K562 (cell line): ENCODE data around the gene TRIM25. TPM values are rescaled to one million over a fixed set of nuclear protein-coding genes. Genes with fewer than 3 reads are reported as not detected.

Source experiments
- ADNP ChIP-seq: fragments of 200-800 bp; sonication (Bioruptor generic); IDR thresholded peaks from 2 replicates; pipeline ENCODE4 v1.6.1; 2016; ENCODE audit warnings: missing genetic modification characterization, missing compliant biosample characterization
- ARID2 ChIP-seq: fragments of 450-650 bp; IDR thresholded peaks from 2 replicates; pipeline ENCODE4 v1.6.1; 2017; ENCODE audit warnings: antibody characterized with exemption, mild to moderate bottlenecking
- CEBPG ChIP-seq, 3 experiments: fragments of 200-800 bp in 1 of 3; sonication (Bioruptor generic) in 1 of 3; sonication (generic) in 1 of 3; formaldehyde crosslinking in 1 of 3; IDR thresholded peaks in 2 of 3; conservative IDR thresholded peaks in 1 of 3; 2 replicates each; pipeline versions ENCODE4 v1.6.1 to v1.8.0; 2016 to 2022; ENCODE audit warnings: missing compliant biosample characterization in 2 of 3, missing genetic modification characterization in 2 of 3, mild to moderate bottlenecking in 1 of 3, missing genetic modification reagents in 1 of 3
- CHD2 ChIP-seq: IDR thresholded peaks from 2 replicates; pipeline ENCODE4 v1.6.1; 2011; ENCODE audit warnings: low read depth, low read length
- GABPB1 ChIP-seq: sonication (generic); formaldehyde crosslinking; IDR thresholded peaks from 2 replicates; pipeline ENCODE4 v1.8.0; 2022; ENCODE audit warnings: mild to moderate bottlenecking, missing genetic modification reagents
- GATAD2A ChIP-seq: fragments of 450-650 bp; IDR thresholded peaks from 2 replicates; pipeline ENCODE4 v1.6.1; 2017
- HDAC8 ChIP-seq: fragments of 450-650 bp; IDR thresholded peaks from 2 replicates; pipeline ENCODE4 v1.6.1; 2016; ENCODE audit warnings: mild to moderate bottlenecking, missing genetic modification characterization, moderate library complexity, missing compliant biosample characterization
- JUNB ChIP-seq: fragments of 450-650 bp; formaldehyde crosslinking; conservative IDR thresholded peaks from 2 replicates; pipeline ENCODE4 v1.4.0; 2020; ENCODE audit warnings: mild to moderate bottlenecking
- KAT8 ChIP-seq: fragments of 450-650 bp; IDR thresholded peaks from 2 replicates; pipeline ENCODE4 v1.6.1; 2016; ENCODE audit warnings: low read depth, mild to moderate bottlenecking
- KDM2B ChIP-seq: fragments of 250-450 bp; sonication (Bioruptor Pico); IDR thresholded peaks from 2 replicates; pipeline ENCODE4 v1.8.0; 2021; ENCODE audit warnings: mild to moderate bottlenecking, moderate library complexity
- NELFE ChIP-seq: IDR thresholded peaks from 2 replicates; pipeline ENCODE4 v1.6.1; 2011; ENCODE audit warnings: mild to moderate bottlenecking; ENCODE audit not compliant: insufficient read depth, insufficient read length
- PHTF2 ChIP-seq: fragments of 250-450 bp; sonication (Bioruptor Pico); IDR thresholded peaks from 2 replicates; pipeline ENCODE4 v1.5.0; 2021; ENCODE audit warnings: mild to moderate bottlenecking
- PML ChIP-seq: IDR thresholded peaks from 2 replicates; pipeline ENCODE4 v1.6.1; 2012; ENCODE audit warnings: low read length, inconsistent platforms
- SAFB2 ChIP-seq: fragments of 200-400 bp; formaldehyde crosslinking; IDR thresholded peaks from 2 replicates; pipeline ENCODE4 v1.6.1; 2018; ENCODE audit warnings: borderline replicate concordance, low read length, low read depth, moderate library complexity; ENCODE audit not compliant: severe bottlenecking
- SMC3 ChIP-seq: conservative IDR thresholded peaks from 2 replicates; pipeline ENCODE4 v1.6.1; 2011; ENCODE audit warnings: low read depth, low read length, improper control_type of control experiment; ENCODE audit not compliant: insufficient read depth
- XRCC4 ChIP-seq: IDR thresholded peaks from one replicate; pipeline ENCODE4 v1.6.1; 2011; ENCODE audit not compliant: insufficient read depth, insufficient read length; ENCODE audit errors: extremely low read depth
- ZKSCAN3 ChIP-seq: fragments of 250-450 bp; sonication (Bioruptor Pico); IDR thresholded peaks from 2 replicates; pipeline ENCODE4 v1.4.0; 2020
- ZNF41 ChIP-seq: fragments of 250-450 bp; sonication (Bioruptor Pico); conservative IDR thresholded peaks from 2 replicates; pipeline ENCODE4 v1.4.0; 2020; ENCODE audit warnings: mild to moderate bottlenecking
- ZNF785 ChIP-seq: fragments of 250-450 bp; sonication (Bioruptor Pico); IDR thresholded peaks from 2 replicates; pipeline ENCODE4 v1.4.0; 2020; ENCODE audit warnings: mild to moderate bottlenecking
- polyA plus RNA-seq, 8 experiments: library from polyadenylated mRNA; depleted of rRNA in 4 of 8; stranded (reverse) in 5 of 8; unstranded in 3 of 8; fragments of >200 nt; fragmentation: Nextera tagmentation in 2 of 8; fragmentation: Illumina TruSeq in 1 of 8; extraction: Ambion mirVana in 2 of 8; extraction: Trizol in 1 of 8; gene quantifications; 2 replicates each; pipeline versions ENCODE4 v1.2.1 to v1.2.3, GENCODE V29; 2011 to 2014; ENCODE audit warnings: inconsistent platforms in 1 of 8, missing spikeins in 1 of 8
- total RNA-seq, 7 experiments: library from RNA; depleted of rRNA in 6 of 7; stranded (reverse); fragments of >200 nt in 6 of 7; fragmentation: Illumina TruSeq in 2 of 7; extraction: Trizol in 2 of 7; gene quantifications; 2 replicates each; pipeline versions ENCODE4 v1.2.1 to v1.2.3, GENCODE V29; 2011 to 2021; ENCODE audit warnings: low replicate concordance in 1 of 7
- TF ChIP-seq, protein P1 (sequence below): fragments of 450-650 bp; IDR thresholded peaks from 2 replicates; pipeline ENCODE4 v1.6.1; 2017; ENCODE audit warnings: antibody characterized with exemption, mild to moderate bottlenecking
- TF ChIP-seq, protein P2 (sequence below): fragments of 250-450 bp; sonication (Bioruptor Pico); IDR thresholded peaks from 2 replicates; pipeline ENCODE4 v1.4.0; 2020; ENCODE audit warnings: mild to moderate bottlenecking, moderate library complexity, borderline replicate concordance
- TF ChIP-seq, protein P3 (sequence below): fragments of 250-450 bp; sonication (Bioruptor Pico); IDR thresholded peaks from 2 replicates; pipeline ENCODE4 v1.9.0; 2021; ENCODE audit warnings: mild to moderate bottlenecking

The TRIM25 gene
- total and polyA plus RNA-seq, 9 of the 15 experiments (the other 6 are each of a cell fraction or from before 2014, with no cell fraction given) = 5.9 to 49.5 (median 24.5) TPM

DNA sequence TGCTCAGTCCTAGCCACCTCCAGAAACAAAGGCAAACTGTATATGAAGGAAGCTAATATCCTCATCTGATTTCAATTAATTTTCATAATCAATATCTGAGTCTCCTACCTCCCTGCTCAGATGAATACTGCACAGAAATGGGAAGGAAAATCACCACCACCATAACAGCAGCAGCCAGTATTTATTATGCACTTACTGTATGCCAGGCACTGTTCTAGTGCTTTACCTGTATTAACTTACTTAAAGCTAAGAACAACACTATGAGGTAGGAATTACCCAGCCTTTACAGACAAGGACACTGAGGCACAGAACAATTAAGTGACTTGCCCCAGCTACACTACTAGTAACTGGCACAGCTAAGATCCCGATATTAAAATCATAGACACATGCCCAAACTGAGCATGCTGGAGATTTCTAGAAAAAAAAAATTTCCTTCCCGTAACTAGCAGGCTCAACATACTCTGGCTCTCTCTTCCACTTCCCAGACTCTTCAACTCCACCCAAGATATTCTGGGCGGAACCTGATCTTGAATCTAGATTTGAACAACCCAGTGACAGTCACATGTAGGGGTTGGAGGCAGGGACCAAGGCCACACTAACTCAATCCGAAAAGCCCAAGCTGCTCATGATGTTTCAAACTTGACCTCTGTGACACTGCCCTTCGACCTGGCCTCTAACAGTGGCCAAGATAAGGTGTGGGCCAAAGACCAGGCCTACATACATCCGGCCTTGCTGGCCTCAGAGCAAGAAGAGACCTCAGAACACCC, 3.9 kb downstream of the TRIM25 start (continued):
- no peak for TF ChIP-seq KDM2B (CRISPR knock-in tag)
- TF ChIP-seq HDAC8 (tag) = no peak
- no peak for TF ChIP-seq NELFE
- TF ChIP-seq ZNF41 (CRISPR knock-in tag) = no peak
- no peak for TF ChIP-seq CEBPG (CRISPR knock-in tag; IDR thresholded peaks at IDR 0.05)
- no peak for TF ChIP-seq CEBPG (tag; conservative IDR thresholded peaks at IDR 0.05 in 1 of 2, IDR thresholded peaks at IDR 0.05 in 1 of 2)
- no peak for TF ChIP-seq ADNP (tag)
- TF ChIP-seq, protein P1, sequence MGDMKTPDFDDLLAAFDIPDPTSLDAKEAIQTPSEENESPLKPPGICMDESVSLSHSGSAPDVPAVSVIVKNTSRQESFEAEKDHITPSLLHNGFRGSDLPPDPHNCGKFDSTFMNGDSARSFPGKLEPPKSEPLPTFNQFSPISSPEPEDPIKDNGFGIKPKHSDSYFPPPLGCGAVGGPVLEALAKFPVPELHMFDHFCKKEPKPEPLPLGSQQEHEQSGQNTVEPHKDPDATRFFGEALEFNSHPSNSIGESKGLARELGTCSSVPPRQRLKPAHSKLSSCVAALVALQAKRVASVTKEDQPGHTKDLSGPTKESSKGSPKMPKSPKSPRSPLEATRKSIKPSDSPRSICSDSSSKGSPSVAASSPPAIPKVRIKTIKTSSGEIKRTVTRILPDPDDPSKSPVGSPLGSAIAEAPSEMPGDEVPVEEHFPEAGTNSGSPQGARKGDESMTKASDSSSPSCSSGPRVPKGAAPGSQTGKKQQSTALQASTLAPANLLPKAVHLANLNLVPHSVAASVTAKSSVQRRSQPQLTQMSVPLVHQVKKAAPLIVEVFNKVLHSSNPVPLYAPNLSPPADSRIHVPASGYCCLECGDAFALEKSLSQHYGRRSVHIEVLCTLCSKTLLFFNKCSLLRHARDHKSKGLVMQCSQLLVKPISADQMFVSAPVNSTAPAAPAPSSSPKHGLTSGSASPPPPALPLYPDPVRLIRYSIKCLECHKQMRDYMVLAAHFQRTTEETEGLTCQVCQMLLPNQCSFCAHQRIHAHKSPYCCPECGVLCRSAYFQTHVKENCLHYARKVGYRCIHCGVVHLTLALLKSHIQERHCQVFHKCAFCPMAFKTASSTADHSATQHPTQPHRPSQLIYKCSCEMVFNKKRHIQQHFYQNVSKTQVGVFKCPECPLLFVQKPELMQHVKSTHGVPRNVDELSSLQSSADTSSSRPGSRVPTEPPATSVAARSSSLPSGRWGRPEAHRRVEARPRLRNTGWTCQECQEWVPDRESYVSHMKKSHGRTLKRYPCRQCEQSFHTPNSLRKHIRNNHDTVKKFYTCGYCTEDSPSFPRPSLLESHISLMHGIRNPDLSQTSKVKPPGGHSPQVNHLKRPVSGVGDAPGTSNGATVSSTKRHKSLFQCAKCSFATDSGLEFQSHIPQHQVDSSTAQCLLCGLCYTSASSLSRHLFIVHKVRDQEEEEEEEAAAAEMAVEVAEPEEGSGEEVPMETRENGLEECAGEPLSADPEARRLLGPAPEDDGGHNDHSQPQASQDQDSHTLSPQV = peak; percentile 88
- TF ChIP-seq XRCC4 = no peak
- TF ChIP-seq JUNB = no peak
- TF ChIP-seq ARID2 = no peak
- TF ChIP-seq SMC3 = no peak
- TF ChIP-seq SAFB2 = no peak
- no peak for TF ChIP-seq ZNF785 (CRISPR knock-in tag)
- TF ChIP-seq CHD2 = no peak
- TF ChIP-seq, protein P2, sequence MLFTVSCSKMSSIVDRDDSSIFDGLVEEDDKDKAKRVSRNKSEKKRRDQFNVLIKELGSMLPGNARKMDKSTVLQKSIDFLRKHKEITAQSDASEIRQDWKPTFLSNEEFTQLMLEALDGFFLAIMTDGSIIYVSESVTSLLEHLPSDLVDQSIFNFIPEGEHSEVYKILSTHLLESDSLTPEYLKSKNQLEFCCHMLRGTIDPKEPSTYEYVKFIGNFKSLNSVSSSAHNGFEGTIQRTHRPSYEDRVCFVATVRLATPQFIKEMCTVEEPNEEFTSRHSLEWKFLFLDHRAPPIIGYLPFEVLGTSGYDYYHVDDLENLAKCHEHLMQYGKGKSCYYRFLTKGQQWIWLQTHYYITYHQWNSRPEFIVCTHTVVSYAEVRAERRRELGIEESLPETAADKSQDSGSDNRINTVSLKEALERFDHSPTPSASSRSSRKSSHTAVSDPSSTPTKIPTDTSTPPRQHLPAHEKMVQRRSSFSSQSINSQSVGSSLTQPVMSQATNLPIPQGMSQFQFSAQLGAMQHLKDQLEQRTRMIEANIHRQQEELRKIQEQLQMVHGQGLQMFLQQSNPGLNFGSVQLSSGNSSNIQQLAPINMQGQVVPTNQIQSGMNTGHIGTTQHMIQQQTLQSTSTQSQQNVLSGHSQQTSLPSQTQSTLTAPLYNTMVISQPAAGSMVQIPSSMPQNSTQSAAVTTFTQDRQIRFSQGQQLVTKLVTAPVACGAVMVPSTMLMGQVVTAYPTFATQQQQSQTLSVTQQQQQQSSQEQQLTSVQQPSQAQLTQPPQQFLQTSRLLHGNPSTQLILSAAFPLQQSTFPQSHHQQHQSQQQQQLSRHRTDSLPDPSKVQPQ (CRISPR knock-in tag) = 0 out of 2 replicates have a peak, but pooled peaks have one; percentile 47
- 0 out of 2 replicates have a peak, but pooled peaks have one; percentile 43 for TF ChIP-seq PHTF2 (CRISPR knock-in tag)
- TF ChIP-seq GATAD2A = peak; percentile 49; the same call in 1 of the 2 replicates
- no peak for TF ChIP-seq GABPB1
- TF ChIP-seq KAT8 = no peak
- TF ChIP-seq PML = no peak
- TF ChIP-seq, protein P3, sequence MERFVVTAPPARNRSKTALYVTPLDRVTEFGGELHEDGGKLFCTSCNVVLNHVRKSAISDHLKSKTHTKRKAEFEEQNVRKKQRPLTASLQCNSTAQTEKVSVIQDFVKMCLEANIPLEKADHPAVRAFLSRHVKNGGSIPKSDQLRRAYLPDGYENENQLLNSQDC (CRISPR knock-in tag) = no peak
- TF ChIP-seq ZKSCAN3 (CRISPR knock-in tag) = no peak
